Epithelial cell of prostate (primary cell): ENCODE data around the gene DDX56.
"Not testable (repeated sequence)": the region's sequence is repeated elsewhere in the genome, so short reads cannot be mapped to it uniquely, and the experiment has no call there.

Source experiments
- DNase-seq: peaks from one replicate; pipeline ENCODE4 v3.0.0-alpha.2; 2011; ENCODE audit warnings: low read depth, low spot score
- H3K27ac ChIP-seq: fragments of 450-650 bp; 2 replicates; pipeline ENCODE4 v1.5.1; 2017; ENCODE audit warnings: mild to moderate bottlenecking

DDX56 gene

GRCh38 chr7:44599222-44599621 is 25.5 kb upstream of the DDX56 start:
- no peak overlapping the region for H3K27ac ChIP-seq
- DNase-seq = no peak

DNA sequence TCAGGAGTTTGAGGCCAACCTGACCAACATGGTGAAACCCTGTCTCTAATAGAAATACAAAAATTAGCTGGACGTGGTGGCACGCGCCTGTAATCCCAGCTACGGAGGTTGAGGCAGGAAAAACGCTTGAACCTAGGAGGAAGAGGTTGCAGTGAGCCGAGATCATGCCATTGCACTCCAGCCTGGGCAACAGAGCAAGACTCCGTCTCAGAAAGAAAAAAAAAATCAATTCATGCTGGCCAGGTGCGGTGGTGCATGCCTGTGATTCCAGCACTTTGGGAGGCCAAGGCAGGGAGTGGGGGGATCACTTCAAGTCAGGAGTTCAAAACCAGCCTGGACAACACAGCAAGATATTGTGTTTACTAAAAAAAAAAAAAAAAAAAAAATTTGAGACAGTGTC is 23.5 kb upstream of the DDX56 start:
- H3K27ac ChIP-seq, DNase-seq: not testable (repeated sequence)

- no peak for DNase-seq
- H3K27ac ChIP-seq = no peak overlapping the region
These were observed 22.4 kb upstream of the DDX56 start for GRCh38 chr7:44595934-44596635.

DNA sequence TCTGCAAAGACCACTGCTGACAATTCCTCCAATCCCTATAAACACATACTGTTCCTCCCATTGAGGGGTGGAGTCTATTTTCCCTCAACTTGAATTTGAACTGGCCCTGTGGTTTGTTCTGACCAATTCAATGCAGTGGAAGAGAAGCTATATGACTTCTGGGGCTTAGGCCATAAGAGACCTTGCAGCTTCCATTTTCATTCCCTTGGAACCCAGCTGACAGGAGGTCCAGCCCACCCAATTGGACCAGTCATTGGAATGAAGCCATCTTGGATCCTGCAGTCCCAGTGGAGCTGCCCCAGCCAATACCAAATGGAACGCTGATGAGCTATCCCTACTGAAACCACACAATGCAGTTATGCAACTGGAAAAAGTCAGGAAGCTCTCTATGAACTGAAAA is 17.2 kb upstream of the DDX56 start:
- no peak for DNase-seq
- no peak overlapping the region for H3K27ac ChIP-seq

- DNase-seq = no peak
- H3K27ac ChIP-seq = no peak overlapping the region
These were observed 14.4 kb upstream of the DDX56 start for GRCh38 chr7:44587843-44588711.

- peak overlapping the region; percentile 87 for H3K27ac ChIP-seq
- no peak for DNase-seq
These were observed 9.6 kb upstream of the DDX56 start for GRCh38 chr7:44583146-44583865.

DNA sequence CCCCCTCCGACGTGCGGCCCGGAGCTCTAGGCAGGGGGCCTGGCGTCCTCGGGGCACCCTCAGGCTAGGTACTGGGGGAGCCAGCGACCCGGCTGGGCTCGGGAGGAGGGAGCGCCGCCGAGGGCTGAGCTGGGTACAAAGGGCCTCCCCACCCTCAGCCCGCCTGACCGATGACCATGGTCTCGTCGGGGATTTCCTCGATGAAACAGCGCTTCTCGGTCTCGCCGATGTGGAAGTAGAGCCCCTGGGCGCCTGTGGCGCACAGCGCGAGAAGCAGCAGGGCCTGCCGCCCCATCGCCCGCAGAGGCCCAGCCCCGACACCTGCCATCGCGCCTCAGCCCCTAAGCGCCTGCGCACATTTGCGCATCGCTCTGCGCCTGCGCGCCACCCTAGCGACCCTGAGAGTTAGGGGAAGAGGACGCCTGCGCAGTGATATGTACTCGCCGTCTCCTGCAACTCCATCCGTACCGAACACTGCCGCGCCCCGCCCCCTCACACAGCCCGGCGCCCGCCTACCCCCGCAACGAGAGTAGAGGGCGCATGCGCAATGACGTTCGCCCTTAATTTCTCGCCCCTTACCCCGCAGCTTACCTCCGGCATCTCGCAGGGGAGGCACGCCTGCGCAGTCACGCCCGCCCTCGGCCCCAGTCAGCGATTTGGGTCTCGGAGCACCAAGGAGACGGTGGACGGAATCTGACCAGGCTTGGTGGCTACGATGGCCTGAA is 8.3 kb upstream of the DDX56 start, which contains the start of gene TMED4:
TSS of gene TMED4 (minus strand) at position 353 of the 725 bp plus-strand sequence. CDS start at position 328, 25 bp downstream.
- peak; percentile 87 for DNase-seq

DNA sequence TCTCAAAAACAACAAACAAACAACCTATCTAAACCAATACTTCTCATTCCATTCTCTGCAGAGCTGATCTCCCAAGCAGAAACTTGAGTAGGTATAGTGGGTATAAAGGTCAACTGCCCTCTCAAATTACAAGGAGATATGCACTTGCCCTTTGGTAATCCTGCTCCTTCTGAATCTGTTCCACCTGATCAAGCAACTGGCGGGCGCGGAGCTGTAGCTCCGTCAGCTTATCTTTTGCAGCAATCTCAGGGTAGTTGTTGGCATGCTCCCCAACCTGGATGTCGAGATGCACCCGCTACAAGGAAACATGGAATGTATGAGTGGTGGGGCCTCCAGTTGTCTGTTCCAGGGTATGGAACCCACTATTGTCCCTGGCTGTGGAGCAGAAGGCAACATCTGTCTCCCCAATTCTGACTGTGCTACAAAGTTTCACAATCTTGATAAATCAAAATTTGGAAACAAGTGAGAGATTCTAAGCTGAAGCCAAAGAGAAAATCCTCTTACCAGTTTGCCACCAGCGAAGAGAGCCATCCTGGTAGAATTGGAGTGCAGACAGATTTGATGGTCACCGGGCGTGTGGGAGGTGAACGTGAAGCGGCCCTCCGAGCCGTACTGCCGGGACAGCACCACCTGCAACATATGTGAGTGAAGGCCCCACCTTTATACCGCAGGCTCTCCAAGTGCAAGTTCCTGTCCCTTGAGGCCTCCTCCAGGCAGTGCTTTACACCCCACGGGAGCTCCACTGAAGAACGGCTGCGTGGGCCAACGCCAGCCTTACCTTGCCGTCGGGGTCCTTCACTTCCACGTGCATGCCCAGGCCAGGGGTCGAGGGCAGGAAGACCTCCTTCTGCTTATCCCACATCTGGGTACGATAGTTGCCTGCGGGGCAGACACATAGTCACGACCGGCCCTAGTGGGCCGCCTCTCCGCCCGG is 7.5 kb upstream of the DDX56 start:
- H3K27ac ChIP-seq = peak overlapping the region; percentile 87
- no peak for DNase-seq

More for the DNA sequence above, 8.3 kb upstream of the DDX56 start, which contains the start of gene TMED4:
- H3K27ac ChIP-seq = peak within 1 kb of the TSS; percentile 87

GRCh38 chr7:44576228-44576627 is 2.5 kb upstream of the DDX56 start:
- no peak for DNase-seq
- H3K27ac ChIP-seq = no peak overlapping the region

GRCh38 chr7:44575054-44575453 is 1.3 kb upstream of the DDX56 start:
- H3K27ac ChIP-seq = no peak overlapping the region
- no peak for DNase-seq

DNA sequence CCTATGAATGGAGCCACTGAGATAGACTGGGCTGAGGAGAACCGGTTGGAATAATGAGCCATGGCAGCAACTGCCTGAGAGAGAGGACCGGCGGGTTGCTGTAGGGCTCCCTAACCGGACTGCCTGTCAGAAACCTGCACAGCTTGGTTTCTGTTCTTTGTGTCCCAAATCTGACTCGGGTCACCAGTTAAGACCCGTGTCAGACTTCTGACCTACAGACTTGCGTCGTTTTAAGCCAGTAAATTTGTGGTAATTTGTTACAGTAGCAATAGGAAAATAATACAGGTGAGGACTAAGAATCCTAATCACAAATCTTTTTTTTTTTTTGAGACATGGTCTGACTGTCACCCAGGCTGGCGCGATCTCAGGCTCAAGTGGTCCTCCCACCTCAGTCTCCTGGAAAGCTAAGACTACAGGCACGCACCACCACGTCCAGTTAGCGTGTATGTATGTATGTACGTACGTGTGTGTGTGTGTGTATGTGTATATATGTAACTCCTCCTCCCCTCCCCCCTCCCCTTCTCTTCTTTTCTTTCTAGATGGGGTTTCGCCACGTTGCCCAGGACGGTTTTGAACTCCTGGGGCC is 672 bp upstream of the DDX56 start:
- H3K27ac ChIP-seq = peak overlapping the region; percentile 55
- DNase-seq = no peak

DNA sequence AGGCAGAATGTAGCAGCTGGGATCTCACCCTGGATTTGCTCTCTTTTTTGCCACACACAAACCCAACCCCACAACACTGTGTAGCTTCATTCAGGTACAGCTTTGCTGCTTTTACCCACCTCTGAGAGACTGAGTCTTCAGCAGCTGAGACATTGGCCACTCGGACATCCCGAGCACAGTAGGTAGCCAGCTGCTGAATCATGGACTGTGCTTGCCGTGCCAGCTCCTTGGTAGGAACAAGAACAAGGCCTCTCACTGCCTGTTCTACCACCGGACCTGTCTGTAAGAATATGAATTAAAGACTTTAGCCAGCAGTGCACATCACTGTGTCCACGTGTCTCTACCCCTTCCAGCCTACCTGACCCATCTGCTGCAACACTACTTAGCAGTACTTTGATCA is 937 bp downstream of the DDX56 start:
- peak overlapping the region; percentile 55 for H3K27ac ChIP-seq

DNA sequence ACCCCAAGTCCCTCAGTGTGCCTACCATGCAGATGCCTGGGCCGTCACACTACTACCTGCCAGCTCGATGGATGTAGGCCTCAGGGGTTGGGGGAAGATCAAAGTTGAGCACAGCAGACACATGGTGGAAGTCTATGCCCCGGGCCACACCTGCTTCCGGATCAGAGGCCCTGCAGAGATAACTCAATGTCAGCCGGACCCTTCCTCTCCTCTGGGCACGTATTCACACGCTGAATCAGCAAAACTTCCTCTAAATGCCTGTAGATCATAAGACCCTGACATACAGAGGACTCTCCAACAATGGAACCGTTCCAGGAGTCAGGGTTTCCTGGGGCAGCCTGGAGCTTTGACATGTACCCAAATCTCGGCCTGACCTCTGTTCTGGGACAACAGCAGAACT is 3.7 kb downstream of the DDX56 start:
- H3K27ac ChIP-seq = no peak overlapping the region
- no peak for DNase-seq

More for the DNA sequence above, 937 bp downstream of the DDX56 start:
- DNase-seq = no peak

DNA sequence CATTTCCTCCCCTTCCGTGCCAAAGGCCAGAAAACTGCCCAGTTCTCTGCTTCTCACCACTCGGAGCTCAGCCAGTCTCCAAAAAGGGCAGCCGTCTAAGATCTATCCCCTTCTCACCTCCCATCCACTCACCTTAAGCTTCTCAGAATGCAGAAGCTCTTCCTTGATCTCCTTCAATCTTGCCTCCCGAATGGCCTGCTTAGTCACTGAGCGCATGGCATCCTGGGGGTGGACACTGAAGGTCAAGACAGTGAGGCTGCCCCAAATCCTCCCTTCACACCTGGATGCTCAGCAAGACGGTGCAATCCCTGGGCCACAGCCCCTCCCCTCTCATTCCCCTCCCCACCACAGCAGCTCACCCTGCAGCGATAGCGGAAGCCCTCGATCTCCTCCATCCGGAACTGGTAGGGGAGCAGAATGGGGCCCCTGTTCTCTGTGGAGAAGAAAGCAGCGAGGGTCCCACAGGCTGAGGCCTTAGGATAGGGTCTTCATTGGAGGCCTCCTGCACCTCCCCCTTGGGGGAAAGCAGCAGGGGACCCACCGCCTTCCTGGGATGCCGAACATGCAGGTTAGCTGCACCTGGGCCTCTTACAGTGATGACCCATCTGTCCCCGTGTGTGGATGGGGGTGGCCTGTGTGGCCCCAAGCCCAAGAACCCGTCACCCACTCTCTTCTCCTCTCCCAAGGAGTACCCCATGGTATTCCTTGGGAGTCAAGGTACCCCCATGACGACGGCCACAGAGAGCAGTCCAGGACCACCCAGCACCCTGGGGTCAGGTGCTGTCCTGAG is 4.7 kb downstream of the DDX56 start:
- DNase-seq = no peak
- H3K27ac ChIP-seq = no peak overlapping the region

DNA sequence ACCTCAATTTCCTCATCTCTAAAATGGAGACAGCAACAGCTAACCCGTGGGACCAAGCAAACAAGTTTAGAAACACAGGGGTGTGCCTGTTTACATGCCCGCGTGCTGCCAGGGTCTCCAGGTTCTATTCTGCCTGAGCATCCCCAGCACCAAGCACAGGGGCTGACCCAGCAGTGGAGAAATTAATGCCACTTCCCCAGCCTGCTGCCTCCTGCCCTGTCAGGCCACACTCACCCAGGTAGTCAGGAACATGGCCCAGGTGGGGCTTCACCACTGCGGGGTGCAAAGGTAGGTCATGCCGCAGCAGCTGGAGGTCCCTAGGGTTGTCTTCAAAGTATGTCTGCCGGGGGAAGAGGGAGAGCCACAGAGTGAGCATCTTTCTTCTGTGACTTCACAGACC is 5.8 kb downstream of the DDX56 start:
- no peak for DNase-seq
- no peak overlapping the region for H3K27ac ChIP-seq

- DNase-seq = no peak
- H3K27ac ChIP-seq = no peak overlapping the region
These were observed 7.0 kb downstream of the DDX56 start for GRCh38 chr7:44566680-44567079.

DNA sequence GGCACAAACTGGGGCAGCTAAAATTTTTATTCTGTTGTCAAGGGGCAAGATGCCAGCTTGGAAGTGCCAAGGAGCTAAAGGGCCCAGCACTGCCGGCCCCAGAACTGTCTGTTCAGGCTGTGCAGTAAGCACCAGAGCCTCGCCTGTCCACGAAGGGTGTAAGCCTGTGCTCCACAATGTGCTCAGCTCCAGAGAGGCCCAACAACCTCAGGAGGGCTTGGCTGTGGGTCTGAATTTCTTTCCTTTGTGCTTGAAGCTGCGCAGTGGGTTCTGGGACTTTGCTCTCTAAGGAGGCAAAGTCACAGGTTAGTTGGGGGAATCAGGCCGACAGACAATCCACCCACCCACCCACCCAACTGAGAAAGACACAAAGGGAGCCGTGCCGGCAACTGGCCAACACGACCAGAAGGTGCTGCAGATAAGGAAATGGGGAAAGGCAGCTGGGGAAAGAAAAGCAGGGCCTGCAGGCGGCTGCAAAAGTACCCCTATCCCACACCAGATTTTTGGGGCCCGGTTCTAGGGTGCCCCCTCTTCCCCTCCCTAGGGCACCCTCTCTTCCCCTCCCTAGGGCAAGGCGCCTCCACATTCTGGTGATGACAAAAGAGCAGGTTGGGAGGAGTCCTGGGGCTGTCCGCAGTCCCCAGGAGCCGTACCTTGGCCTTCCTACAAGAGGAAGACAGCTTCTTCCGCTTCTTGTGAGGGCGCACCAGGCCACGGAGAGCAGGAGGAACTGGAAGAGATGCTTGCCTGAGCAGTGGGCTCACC is 7.7 kb downstream of the DDX56 start:
- no peak overlapping the region for H3K27ac ChIP-seq

More for the DNA sequence above, 7.7 kb downstream of the DDX56 start:
- DNase-seq = no peak
